Ishikawa (cell line): ENCODE data around the gene ROBO2.

Source experiments
- CREB1 ChIP-seq: IDR thresholded peaks from 2 replicates; pipeline ENCODE4 v1.6.1; 2012; ENCODE audit warnings: low read depth
- EP300 ChIP-seq: IDR thresholded peaks from 2 replicates; pipeline ENCODE4 v1.6.1; 2012; ENCODE audit warnings: borderline replicate concordance
- FOXM1 ChIP-seq: IDR thresholded peaks from 2 replicates; pipeline ENCODE4 v1.6.1; 2012; ENCODE audit warnings: low read depth, borderline replicate concordance
- MAX ChIP-seq: IDR thresholded peaks from 2 replicates; pipeline ENCODE4 v1.6.1; 2012
- TAF1 ChIP-seq: IDR thresholded peaks from 2 replicates; pipeline ENCODE4 v1.6.1; 2012; ENCODE audit warnings: low read depth, mild to moderate bottlenecking
- TF ChIP-seq, protein P1 (sequence below): IDR thresholded peaks from 2 replicates; pipeline ENCODE4 v1.6.1; 2012; ENCODE audit warnings: low read depth, mild to moderate bottlenecking

DNA sequence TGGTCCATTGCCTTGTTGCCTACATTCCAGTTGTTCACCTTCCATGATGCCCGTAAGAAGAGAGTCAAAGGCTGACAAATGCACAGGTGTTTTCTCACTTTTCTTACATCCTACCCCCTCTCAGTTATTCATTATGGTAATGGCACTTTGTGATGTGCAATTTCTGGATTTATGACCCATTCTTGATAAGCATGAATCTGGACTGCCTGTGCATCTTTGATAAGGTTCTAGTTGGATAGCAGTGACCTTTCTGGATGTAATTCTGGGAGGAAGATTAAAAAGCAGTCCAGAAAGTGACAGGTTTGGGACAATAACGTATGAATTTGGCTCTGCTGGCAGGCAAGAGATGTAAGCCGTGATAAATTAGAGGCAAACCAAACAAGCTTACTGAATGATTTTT, 101.5 kb downstream of the ROBO2 start:
- TF ChIP-seq FOXM1 (no peak), TAF1 (no peak), EP300 (no peak), MAX (no peak), CREB1 (no peak)
- TF ChIP-seq, protein P1, sequence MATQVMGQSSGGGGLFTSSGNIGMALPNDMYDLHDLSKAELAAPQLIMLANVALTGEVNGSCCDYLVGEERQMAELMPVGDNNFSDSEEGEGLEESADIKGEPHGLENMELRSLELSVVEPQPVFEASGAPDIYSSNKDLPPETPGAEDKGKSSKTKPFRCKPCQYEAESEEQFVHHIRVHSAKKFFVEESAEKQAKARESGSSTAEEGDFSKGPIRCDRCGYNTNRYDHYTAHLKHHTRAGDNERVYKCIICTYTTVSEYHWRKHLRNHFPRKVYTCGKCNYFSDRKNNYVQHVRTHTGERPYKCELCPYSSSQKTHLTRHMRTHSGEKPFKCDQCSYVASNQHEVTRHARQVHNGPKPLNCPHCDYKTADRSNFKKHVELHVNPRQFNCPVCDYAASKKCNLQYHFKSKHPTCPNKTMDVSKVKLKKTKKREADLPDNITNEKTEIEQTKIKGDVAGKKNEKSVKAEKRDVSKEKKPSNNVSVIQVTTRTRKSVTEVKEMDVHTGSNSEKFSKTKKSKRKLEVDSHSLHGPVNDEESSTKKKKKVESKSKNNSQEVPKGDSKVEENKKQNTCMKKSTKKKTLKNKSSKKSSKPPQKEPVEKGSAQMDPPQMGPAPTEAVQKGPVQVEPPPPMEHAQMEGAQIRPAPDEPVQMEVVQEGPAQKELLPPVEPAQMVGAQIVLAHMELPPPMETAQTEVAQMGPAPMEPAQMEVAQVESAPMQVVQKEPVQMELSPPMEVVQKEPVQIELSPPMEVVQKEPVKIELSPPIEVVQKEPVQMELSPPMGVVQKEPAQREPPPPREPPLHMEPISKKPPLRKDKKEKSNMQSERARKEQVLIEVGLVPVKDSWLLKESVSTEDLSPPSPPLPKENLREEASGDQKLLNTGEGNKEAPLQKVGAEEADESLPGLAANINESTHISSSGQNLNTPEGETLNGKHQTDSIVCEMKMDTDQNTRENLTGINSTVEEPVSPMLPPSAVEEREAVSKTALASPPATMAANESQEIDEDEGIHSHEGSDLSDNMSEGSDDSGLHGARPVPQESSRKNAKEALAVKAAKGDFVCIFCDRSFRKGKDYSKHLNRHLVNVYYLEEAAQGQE = no peak
